Activated CD8-positive, alpha-beta memory T cell treated with anti-CD3 and anti-CD28 coated beads, Interleukin-2, amount 10 ng/mL, durations not matched to agents 7 days and 5 days (primary cell): ENCODE measurements around the gene HMCES. TPM values are rescaled to one million over a fixed set of nuclear protein-coding genes. Genes with fewer than 3 reads are reported as not detected.
A peak's percentile ranks its signal among the peaks of the same experiment; 100 is the strongest.

ENCODE experiments used
- ATAC-seq: fragments of 150-1000 bp; cut with Tn5 transposase; one replicate; pipeline ENCODE4 v1.10.0; 2021; ENCODE audit warnings: moderate library complexity
- CTCF ChIA-PET: fragments of 350-600 bp; sonication (Branson Sonifier 250); formaldehyde crosslinking; loops from one replicate; lab custom pipeline; 2021; ENCODE audit warnings: antibody characterized with exemption; lab: Charles Lee
- DNase-seq: peaks from one replicate; pipeline ENCODE4 v3.0.0-alpha.2; 2020
- H3K27ac Mint-ChIP-seq: one replicate; pipeline ENCODE4 v1.8.0; 2021; ENCODE audit warnings: mild to moderate bottlenecking, mixed read lengths
- H3K27me3 Mint-ChIP-seq: one replicate; pipeline ENCODE4 v1.8.0; 2021; ENCODE audit warnings: mixed read lengths
- H3K36me3 Mint-ChIP-seq: one replicate; pipeline ENCODE4 v1.8.0; 2021; ENCODE audit warnings: mild to moderate bottlenecking, mixed read lengths
- H3K4me1 Mint-ChIP-seq: one replicate; pipeline ENCODE4 v1.8.0; 2021; ENCODE audit warnings: mixed read lengths
- H3K4me3 Mint-ChIP-seq: one replicate; pipeline ENCODE4 v1.8.0; 2021; ENCODE audit warnings: mild to moderate bottlenecking, moderate library complexity, mixed read lengths
- H3K9me3 Mint-ChIP-seq: one replicate; pipeline ENCODE4 v1.8.0; 2022; ENCODE audit warnings: low read depth, mixed read lengths
- total RNA-seq, 2 experiments: library from RNA; stranded (reverse); gene quantifications; one replicate each; pipeline ENCODE4 v1.2.3, GENCODE V29; 2021

The HMCES gene, protein sequence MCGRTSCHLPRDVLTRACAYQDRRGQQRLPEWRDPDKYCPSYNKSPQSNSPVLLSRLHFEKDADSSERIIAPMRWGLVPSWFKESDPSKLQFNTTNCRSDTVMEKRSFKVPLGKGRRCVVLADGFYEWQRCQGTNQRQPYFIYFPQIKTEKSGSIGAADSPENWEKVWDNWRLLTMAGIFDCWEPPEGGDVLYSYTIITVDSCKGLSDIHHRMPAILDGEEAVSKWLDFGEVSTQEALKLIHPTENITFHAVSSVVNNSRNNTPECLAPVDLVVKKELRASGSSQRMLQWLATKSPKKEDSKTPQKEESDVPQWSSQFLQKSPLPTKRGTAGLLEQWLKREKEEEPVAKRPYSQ
- total RNA-seq, result 10 to 100 TPM; 43.4 to 52.1 TPM

DNA sequence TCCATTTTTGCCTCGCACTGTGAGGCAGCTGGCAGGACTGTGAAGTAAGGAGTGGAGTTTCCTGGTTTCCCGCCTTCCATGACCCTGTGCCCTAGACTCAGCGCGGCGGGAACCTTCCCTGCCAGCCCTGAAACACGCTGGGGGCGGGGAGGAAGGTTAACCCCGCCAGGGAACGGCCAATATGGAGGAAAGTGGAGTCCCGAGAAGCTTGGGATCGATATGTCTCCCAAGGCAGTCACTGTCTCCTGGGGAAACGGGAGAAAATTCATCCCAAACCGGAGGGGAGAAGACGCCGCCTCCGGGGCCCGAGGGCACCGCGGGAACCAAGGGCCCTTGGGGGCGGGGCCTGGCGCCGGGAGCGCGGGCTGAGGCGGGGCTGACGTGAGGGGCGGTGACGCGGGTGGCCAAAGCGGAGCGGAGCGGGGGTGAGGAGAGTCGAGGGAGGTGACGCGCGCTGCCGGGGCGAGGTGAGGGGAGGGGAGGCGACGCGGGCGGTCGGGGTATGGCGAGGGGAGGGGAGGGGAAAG lies at the start of gene HMCES:
Gene HMCES, plus strand, starts transcription at position 432 of the 527 bp plus-strand sequence. CDS start 863 bp downstream, outside the sequence.
- H3K27me3 Mint-ChIP-seq, result no peaks in the 10 kb centered on the region
- peak within 1 kb of the TSS; percentile 98 for H3K4me3 Mint-ChIP-seq
- peaks cover 38% of the 10 kb centered on the region for H3K36me3 Mint-ChIP-seq
- CTCF ChIA-PET, result interaction anchor here (1.2 to 2.4 kb wide), 4 partner anchors 26 to 262 kb away, joined by 3 to 10 read pairs (median 4); a partner anchor contains a TSS
- peak within 1 kb of the TSS; percentile 96 for H3K27ac Mint-ChIP-seq
- ATAC-seq (peak; percentile 93), DNase-seq (peak; percentile 93)
- no peaks in the 10 kb centered on the region for H3K9me3 Mint-ChIP-seq
- peaks cover 52% of the 10 kb centered on the region for H3K4me1 Mint-ChIP-seq

DNA sequence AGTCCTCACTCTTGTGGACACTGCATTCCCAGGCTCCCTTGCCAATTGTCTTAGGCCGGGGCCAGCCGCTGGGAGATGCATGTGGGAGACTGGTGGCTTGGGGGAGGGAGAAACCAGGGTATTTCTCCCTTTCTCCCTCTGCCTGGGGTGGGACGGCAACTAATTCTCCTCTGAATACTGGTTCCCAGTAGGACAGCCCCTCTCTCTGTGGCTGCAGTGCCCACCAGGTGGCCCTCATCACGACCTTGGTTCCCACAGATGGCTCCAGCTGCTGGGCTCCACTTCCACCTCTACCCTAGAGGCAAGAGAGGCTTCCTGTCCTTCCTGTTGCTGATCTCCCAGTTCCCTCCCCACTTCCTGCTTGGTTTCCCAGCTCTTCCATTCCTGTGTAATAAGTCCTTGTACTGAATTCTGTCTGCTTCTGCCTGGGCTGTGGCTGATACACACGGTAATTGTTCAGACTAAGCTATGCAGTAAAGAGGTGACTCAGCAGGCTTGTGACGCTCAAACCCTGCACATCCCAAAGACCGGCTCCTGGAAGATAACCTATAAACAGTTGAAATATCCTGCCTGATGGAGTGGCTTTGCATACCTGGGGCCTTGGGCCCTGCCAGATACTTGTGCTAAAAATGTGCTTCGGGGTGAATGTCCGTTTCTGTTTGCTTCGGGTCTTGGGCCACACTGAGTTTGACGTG lies 49.6 kb upstream of the HMCES start:
- H3K36me3 Mint-ChIP-seq, result no peaks in the 10 kb centered on the region
- H3K27me3 Mint-ChIP-seq, result no peaks in the 10 kb centered on the region
- DNase-seq, result no peak
- CTCF ChIA-PET, result interaction anchor here (1.0 to 4.2 kb wide), 2 partner anchors 13 to 16 kb away, joined by 4 to 33 read pairs; no protein-coding TSS in a partner anchor
- no peak overlapping the region for H3K27ac Mint-ChIP-seq
- no peak for ATAC-seq
- H3K4me3 Mint-ChIP-seq, result no peak overlapping the region
- H3K4me1 Mint-ChIP-seq, result peaks cover 63% of the 10 kb centered on the region
- H3K9me3 Mint-ChIP-seq, result no peaks in the 10 kb centered on the region

DNA sequence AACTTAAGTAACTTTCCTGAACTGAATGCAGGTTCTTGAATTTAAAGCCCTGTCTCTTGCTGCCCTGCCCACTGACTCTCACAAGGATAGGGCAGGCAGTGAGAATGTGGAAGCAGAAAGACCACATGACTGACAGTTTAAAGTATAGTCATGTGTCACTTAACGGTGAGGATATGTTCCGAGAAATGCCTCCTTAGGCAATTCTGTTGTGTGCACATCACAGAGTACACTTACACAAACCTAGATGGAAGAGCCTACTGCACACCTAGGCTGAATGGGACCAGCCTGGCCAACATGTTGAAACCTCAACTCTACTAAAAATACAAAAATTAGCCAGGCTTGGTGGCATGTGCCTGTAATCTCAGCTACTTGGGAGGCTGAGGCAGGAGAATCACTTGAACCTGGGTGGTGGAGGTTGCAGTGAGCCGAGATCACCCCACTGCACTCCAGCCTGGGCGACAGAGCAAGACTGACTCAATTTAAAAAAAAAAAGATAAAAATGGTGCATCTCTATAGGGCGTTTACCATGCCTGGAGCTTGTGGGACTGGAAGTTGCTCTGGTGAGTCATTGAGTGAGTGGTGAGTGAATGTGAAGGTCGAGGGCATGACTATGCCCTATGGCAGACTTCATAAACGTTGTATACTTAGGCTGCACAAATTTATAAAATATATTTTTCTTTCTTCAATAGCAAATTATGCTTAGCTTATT lies 48.2 kb upstream of the HMCES start:
- ATAC-seq (peak; percentile 92), DNase-seq (peak; percentile 73)

DNA sequence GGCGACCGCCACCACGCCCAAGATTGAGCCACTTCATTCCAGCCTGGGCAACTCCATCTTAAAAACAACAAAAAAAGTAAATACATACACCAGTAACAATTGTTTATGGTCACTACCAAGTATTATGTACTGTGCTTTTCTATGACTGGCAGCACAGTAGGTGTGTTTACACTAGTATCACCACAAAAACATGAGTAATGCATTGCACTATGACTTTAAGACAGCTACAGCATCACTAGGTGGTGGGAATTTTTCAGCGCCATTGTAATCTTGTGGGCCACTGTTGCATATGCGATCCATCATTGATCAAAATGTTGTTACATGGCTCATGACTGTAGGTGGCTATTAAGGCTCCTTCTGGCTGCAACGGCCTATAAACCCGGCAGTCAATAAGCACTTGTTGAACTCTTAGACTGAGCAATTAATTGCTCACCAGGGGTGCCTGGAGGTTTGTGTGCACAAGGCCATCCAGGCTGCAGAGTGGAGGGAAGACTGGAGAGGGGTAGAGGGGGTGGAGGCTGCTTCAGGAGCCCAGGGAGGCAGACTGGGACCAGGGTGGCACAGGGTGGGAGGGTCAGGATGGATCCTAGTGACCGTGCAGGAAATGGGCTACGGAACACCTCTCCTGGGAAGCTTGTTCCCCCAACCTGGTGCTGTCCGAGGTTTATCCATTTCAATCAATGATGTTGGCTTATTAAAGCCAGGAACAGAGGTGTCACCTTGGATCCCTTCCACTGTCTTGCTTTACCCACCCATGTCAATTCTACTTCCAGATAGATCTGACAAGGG lies 47.1 kb upstream of the HMCES start:
- H3K27ac Mint-ChIP-seq, result peak overlapping the region; percentile 76

More for the DNA sequence above, 48.2 kb upstream of the HMCES start:
- H3K4me1 Mint-ChIP-seq, result peaks cover 65% of the 10 kb centered on the region
- H3K36me3 Mint-ChIP-seq, result no peaks in the 10 kb centered on the region
- no peaks in the 10 kb centered on the region for H3K27me3 Mint-ChIP-seq
- H3K9me3 Mint-ChIP-seq, result no peaks in the 10 kb centered on the region
- H3K27ac Mint-ChIP-seq, result peak overlapping the region; percentile 86
- H3K4me3 Mint-ChIP-seq, result peak overlapping the region; percentile 36
- CTCF ChIA-PET, result interaction anchor here (0.7 to 4.2 kb wide), 9 partner anchors 8 to 204 kb away, joined by 3 to 33 read pairs (median 5); partner anchors contain the start of gene COPG1

DNA sequence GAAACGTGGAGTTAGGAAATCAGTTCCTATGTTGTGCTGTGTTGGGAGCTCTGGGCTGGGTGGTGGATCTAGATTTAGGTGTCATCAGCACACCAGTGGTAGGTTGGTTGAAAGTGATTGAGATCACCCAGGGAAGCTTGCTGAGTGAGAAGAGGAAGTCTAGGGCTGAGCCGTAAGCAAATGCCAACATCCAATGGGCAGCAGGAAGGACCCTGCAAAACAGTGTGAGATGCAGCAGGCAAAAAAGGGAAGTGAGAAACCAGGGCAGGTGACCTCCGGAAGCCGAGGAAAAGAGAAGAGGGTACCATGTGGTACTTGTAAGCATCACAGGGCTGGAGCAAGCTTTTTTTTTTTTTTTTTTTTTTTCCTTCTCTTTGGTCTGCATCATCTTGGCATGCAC lies 45.1 kb upstream of the HMCES start:
- peak overlapping the region; percentile 62 for H3K27ac Mint-ChIP-seq
- H3K27me3 Mint-ChIP-seq, result no peaks in the 10 kb centered on the region
- peak overlapping the region; percentile 5 for H3K4me3 Mint-ChIP-seq
- ATAC-seq (no peak), DNase-seq (no peak)
- peaks cover 63% of the 10 kb centered on the region for H3K4me1 Mint-ChIP-seq
- no peaks in the 10 kb centered on the region for H3K9me3 Mint-ChIP-seq
- no peaks in the 10 kb centered on the region for H3K36me3 Mint-ChIP-seq
- CTCF ChIA-PET, result interaction anchor here (0.7 to 1.5 kb wide), 7 partner anchors 13 to 263 kb away, joined by 3 to 11 read pairs (median 3); partner anchors contain the start of genes CNBP and COPG1

More for the DNA sequence above, 47.1 kb upstream of the HMCES start:
- CTCF ChIA-PET, result interaction anchor here (0.9 to 4.2 kb wide), 5 partner anchors 7 to 205 kb away, joined by 3 to 33 read pairs (median 7); no protein-coding TSS in a partner anchor
- Mint-ChIP-seq H3K4me1 (peaks cover 61% of the 10 kb centered on the region), H3K36me3 (no peaks in the 10 kb centered on the region), H3K4me3 (peak overlapping the region; percentile 6), H3K9me3 (no peaks in the 10 kb centered on the region), H3K27me3 (no peaks in the 10 kb centered on the region)
- ATAC-seq, result no peak
- no peak for DNase-seq

DNA sequence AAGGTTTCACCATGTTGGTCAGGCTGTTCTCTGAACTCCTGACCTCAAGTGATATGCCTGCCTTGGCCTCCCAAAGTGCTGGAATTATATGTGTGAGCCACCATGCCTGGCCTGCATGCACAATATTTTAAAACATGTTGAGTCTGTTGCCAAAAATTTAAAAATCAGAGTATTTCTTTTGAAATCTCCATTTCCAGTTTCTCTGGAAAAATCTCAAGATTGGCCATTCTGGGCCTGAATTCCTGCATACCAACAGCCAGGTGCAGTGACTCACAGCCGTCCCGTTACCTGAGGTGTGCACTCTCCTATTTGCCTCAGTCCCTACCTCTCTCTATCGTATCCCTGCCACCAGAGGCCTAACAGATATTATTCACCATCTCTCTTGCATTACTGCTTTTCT lies 44.2 kb upstream of the HMCES start:
- Mint-ChIP-seq H3K4me3 (no peak overlapping the region), H3K27me3 (no peaks in the 10 kb centered on the region), H3K9me3 (no peaks in the 10 kb centered on the region), H3K27ac (no peak overlapping the region), H3K4me1 (peaks cover 63% of the 10 kb centered on the region), H3K36me3 (no peaks in the 10 kb centered on the region)
- ATAC-seq (no peak), DNase-seq (no peak)
- CTCF ChIA-PET, result interaction anchor here (1.1 kb wide), 1 partner anchor 15 kb away, joined by 3 read pairs; the partner anchor contains the start of gene COPG1

DNA sequence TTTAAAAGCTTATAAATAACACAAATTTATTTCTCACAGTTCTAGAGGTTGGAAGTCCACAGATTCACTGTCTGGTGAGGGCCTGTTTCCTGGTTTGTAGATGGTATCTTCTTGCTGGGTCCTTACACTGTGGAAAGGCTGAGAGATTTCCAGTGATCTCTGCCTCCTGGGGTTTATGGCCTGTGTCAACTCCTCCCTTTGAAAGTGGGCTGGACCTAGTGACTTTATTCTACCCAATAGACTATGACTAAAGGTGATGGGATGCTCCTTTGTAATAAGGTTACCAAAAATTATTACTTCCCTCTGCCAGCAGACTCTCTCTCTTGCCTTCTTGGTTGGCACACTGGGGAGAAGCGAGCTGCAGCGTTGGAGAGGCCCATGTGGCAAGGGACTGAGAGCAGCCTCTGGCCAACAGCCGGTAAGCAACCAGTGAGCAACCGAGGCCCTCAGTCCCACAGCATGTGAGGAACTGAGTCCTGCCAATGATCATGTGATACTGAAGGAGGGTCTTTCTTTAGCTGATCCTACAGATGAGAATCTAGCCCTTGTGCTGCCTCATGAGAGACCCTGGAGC lies 43.2 kb upstream of the HMCES start:
- CTCF ChIA-PET, result interaction anchor here (1.1 to 3.2 kb wide), 2 partner anchors 10 to 11 kb away, joined by 4 to 20 read pairs; no protein-coding TSS in a partner anchor
- H3K4me3 Mint-ChIP-seq, result no peak overlapping the region
- ATAC-seq, result no peak
- H3K27ac Mint-ChIP-seq, result no peak overlapping the region
- no peaks in the 10 kb centered on the region for H3K9me3 Mint-ChIP-seq
- H3K36me3 Mint-ChIP-seq, result no peaks in the 10 kb centered on the region
- no peaks in the 10 kb centered on the region for H3K27me3 Mint-ChIP-seq
- DNase-seq, result no peak
- H3K4me1 Mint-ChIP-seq, result peaks cover 65% of the 10 kb centered on the region

DNA sequence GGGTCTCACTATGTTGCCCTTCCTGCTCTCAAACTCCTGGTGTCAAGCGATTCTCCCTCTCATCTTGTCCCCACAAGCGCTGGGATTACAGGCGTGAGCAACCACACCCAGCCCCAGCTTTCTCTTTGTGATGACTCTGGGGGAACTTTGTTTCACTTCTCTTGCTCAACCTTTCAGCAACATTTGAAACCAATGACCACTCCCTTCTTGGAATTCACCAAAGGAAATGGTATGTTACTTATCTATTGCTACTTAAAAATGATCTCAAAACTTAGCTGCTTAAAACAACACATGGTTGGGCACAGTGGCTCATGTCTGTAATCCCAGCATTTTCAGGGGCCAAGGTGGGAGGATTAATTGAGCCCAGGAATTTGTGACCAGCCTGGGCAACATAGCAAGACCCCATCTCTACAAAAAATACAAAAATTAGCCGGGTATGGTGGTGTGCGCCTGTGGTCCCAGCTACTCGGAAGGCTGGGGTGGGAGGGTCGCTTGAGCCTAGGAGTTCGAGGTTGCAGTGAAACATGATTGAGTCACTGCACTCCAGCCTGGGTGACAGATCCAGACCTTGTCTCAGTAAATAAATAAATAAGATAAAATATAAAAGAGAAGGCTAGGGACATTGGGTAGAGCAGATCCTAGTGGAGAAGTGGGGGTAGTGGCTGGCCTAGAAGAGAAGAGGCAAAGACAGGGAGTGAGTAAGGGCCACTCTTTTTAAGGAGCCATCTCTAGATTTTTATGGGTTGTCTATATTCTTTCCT lies 39.5 kb upstream of the HMCES start:
- H3K4me3 Mint-ChIP-seq, result peak overlapping the region; percentile 53
- CTCF ChIA-PET, result interaction anchor here (0.7 to 4.7 kb wide), 14 partner anchors 7 to 621 kb away, joined by 3 to 26 read pairs (median 6); partner anchors contain the start of genes CNBP, COPG1 and RAB43
- DNase-seq (peak; percentile 80), ATAC-seq (peak; percentile 87)
- peak overlapping the region; percentile 92 for H3K27ac Mint-ChIP-seq
- H3K4me1 Mint-ChIP-seq, result peaks cover 48% of the 10 kb centered on the region
- H3K36me3 Mint-ChIP-seq, result no peaks in the 10 kb centered on the region
- no peaks in the 10 kb centered on the region for H3K27me3 Mint-ChIP-seq
- H3K9me3 Mint-ChIP-seq, result no peaks in the 10 kb centered on the region

DNA sequence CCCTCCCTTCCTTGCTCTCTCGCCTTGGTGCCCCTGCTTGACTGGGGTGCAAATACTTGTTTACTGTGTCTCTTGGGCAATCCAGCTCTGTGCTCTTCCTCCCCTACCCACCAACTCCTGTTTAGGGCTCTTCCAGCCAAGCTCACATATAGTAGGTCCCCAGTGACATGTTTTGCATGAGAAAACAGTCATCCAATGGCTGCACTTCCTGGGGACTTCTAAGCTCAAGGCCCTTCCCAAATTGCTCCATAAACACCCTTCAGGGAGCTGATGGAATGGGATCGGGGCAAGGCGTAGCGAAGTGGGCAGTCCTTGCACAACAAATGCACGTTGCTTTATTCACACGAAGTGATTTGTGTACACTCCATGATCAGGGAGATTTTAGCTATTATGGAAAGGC lies 38.7 kb upstream of the HMCES start:
- ATAC-seq (no peak), DNase-seq (no peak)
- Mint-ChIP-seq H3K4me3 (peak overlapping the region; percentile 10), H3K9me3 (no peaks in the 10 kb centered on the region), H3K27ac (peak overlapping the region; percentile 92), H3K36me3 (no peaks in the 10 kb centered on the region), H3K4me1 (peaks cover 43% of the 10 kb centered on the region), H3K27me3 (no peaks in the 10 kb centered on the region)
- CTCF ChIA-PET, result interaction anchor here (1.1 to 4.7 kb wide), 9 partner anchors 10 to 622 kb away, joined by 3 to 26 read pairs (median 13); partner anchors contain the start of genes CNBP and RAB43

DNA sequence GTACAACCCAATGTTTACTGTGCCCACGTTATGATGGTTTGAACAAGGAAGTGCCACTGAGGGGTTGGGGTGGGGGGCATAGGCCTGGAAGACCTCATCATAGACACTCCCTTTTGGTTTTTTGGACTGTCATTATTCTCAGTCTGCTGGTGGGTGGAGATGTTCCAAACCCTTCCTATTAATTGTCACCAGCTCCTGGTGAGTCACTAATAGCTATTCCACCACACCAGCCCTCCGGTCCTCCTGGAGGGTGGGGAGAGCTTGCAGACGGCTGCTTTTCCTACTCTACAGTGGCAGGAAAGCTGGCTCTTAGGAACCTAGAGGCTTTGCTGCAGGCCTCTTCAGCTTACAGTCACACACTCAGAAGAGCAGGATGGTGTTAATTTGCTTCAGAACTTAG lies 38.2 kb upstream of the HMCES start:
- no peak for DNase-seq
- H3K36me3 Mint-ChIP-seq, result no peaks in the 10 kb centered on the region
- CTCF ChIA-PET, result interaction anchor here (1.1 to 4.7 kb wide), 9 partner anchors 10 to 623 kb away, joined by 3 to 26 read pairs (median 13); partner anchors contain the start of genes CNBP and RAB43
- H3K4me3 Mint-ChIP-seq, result no peak overlapping the region
- no peaks in the 10 kb centered on the region for H3K9me3 Mint-ChIP-seq
- ATAC-seq, result no peak
- no peaks in the 10 kb centered on the region for H3K27me3 Mint-ChIP-seq
- peaks cover 43% of the 10 kb centered on the region for H3K4me1 Mint-ChIP-seq
- peak overlapping the region; percentile 92 for H3K27ac Mint-ChIP-seq

DNA sequence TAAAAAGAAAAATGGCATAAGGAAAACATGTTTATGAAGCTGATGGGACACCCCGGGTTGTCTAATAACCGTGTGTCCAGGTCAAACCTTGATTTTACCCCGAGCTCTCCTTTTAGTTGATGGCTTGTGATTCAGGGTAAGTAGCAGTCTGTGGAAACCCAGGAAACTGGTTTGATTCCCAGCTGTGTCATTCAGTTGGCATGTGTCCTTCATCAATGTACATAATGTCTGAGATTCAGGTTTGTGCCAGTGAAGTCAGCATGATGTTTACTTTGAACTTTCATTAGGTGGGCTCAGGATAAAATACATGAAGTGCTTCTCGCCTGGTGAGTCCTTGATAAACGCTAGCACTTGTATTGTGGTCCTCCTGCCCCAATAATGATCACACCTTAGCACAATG lies 33.5 kb upstream of the HMCES start:
- no peak for ATAC-seq
- Mint-ChIP-seq H3K27ac (no peak overlapping the region), H3K36me3 (peaks cover 3% of the 10 kb centered on the region), H3K4me1 (peaks cover 39% of the 10 kb centered on the region), H3K4me3 (no peak overlapping the region), H3K9me3 (no peaks in the 10 kb centered on the region), H3K27me3 (no peaks in the 10 kb centered on the region)
- DNase-seq, result no peak
- CTCF ChIA-PET, result interaction anchor here (0.7 to 8.0 kb wide), 42 partner anchors 9 to 369 kb away, joined by 3 to 95 read pairs (median 6); partner anchors contain the start of genes CNBP, ISY1 and RAB43
